HG02571 (cell line): Measurements from ENCODE around the gene ASAH2.

ENCODE experiments used
- ATAC-seq: cut with Tn5 transposase; IDR thresholded peaks from one replicate; pipeline ENCODE4 v1.9.1; 2021; ENCODE audit warnings: mild to moderate bottlenecking, moderate library complexity; ENCODE audit not compliant: unreplicated experiment

ASAH2 gene

GRCh38 chr10:50210876-50211275, 40.4 kb downstream of the ASAH2 start:
- no peak for ATAC-seq
